Heart right ventricle (tissue), 16 donors: ENCODE results near the gene MEIOB. TPM values are rescaled to one million over a fixed set of nuclear protein-coding genes. Genes with fewer than 3 reads are reported as not detected.
A peak's percentile ranks its signal among the peaks of the same experiment; 100 is the strongest.

ENCODE experiments used
- ATAC-seq, 8 donors: fragments of 200-7000 bp; cut with Tn5 transposase; one replicate each; pipeline ENCODE4 v1.9.1; 2020; ENCODE audit warnings: mild to moderate bottlenecking in 8 of 8, moderate library complexity in 8 of 8, moderate number of reproducible peaks in 1 of 8
- DNase-seq, 2 donors: peaks; one replicate each; pipeline ENCODE4 v3.0.0-alpha.2; 2020
- H3K27ac ChIP-seq, 10 donors: fragments of 200-600 bp; sonication (generic) in 2 of 10; one replicate each; pipeline versions ENCODE4 v1.5.0 to v1.8.0; 2020 to 2022; ENCODE audit warnings: mild to moderate bottlenecking in 3 of 10
- H3K27me3 ChIP-seq, 7 donors: fragments of 200-600 bp; one replicate each; pipeline ENCODE4 v1.8.0; 2021 to 2022; ENCODE audit warnings: mild to moderate bottlenecking in 2 of 7
- H3K36me3 ChIP-seq, 9 donors: fragments of 200-600 bp; sonication (generic) in 1 of 9; one replicate each; pipeline versions ENCODE4 v1.5.0 to v1.8.0; 2020 to 2022; ENCODE audit warnings: mild to moderate bottlenecking in 2 of 9
- H3K4me1 ChIP-seq, 9 donors: fragments of 200-600 bp; sonication (generic) in 1 of 9; one replicate each; pipeline versions ENCODE4 v1.5.0 to v1.8.0; 2020 to 2022; ENCODE audit warnings: mild to moderate bottlenecking in 4 of 9
- H3K4me3 ChIP-seq, 10 donors: fragments of 200-600 bp; sonication (generic) in 2 of 10; one replicate each; pipeline versions ENCODE4 v1.5.0 to v1.8.0; 2020 to 2022; ENCODE audit warnings: mild to moderate bottlenecking in 7 of 10, moderate library complexity in 2 of 10
- H3K9me3 ChIP-seq, 11 donors: fragments of 200-600 bp in 10 of 11; sonication (generic) in 2 of 11; one replicate each; pipeline versions ENCODE4 v1.5.0 to v1.8.0; 2013 to 2022; ENCODE audit warnings: mild to moderate bottlenecking in 2 of 11, control low read depth in 1 of 11, moderate library complexity in 1 of 11
- CTCF ChIP-seq, 9 donors: fragments of 200-600 bp; sonication (generic) in 2 of 9; IDR thresholded peaks; one replicate each; pipeline versions ENCODE4 v1.5.0 to v1.8.0; 2021 to 2022; ENCODE audit warnings: antibody characterized with exemption in 9 of 9, mild to moderate bottlenecking in 5 of 9, moderate library complexity in 1 of 9
- WGBS, 2 donors: extraction: QIAGEN DNeasy Blood & Tissue Kit; methylation state at CpG; one replicate each; pipeline ENCODE4 v1.1.7; 2013; ENCODE audit warnings: inconsistent platforms in 1 of 2; 5-methylcytosine and 5-hydroxymethylcytosine counted together
- intact Hi-C, 10 donors: fragments of 100-400 bp; cut with DNase I; formaldehyde crosslinking; loops; one replicate each; pipeline versions ENCODE4 v1.11.1 to v1.14.2; 2022
- polyA plus RNA-seq, 2 donors: library from polyadenylated mRNA; stranded (reverse); fragments of 200-250 nt; gene quantifications; one replicate each; pipeline ENCODE4 v1.2.3, GENCODE V29; 2013
- total RNA-seq, 10 donors: library from RNA; stranded (reverse); fragmentation: NEBNext Ultra II Directional in 3 of 10; extraction: Animal tissue kit (Norgen Biotek cat#: 25700) in 3 of 10; gene quantifications; one replicate each; pipeline versions ENCODE4 v1.2.1 to v1.2.4, GENCODE V29; 2021 to 2023
- donor health status: Arrhythmogenic right ventricular cardiomyopathy.
- donor health status: ischemic (EF 13 %, LVEDD 7.1; RV severe dilation, severe dysfunction).
- donor health status: healthy with polysubstance abuse.
- donor health status: DM: no; HTN: yes; CAD: no.
- donor health status: DM: no; HTN: no; CAD: no.
- donor health status: ischemic (EF 25% LVEDD 6.9; RV normal size, moderate dysfunction).
- donor health status: ischemic (EF 25% LVEDD 5.7; RV mildly dilated, moderate dysfunction).
- donor health status: healthy.
- donor health status: DM: yes; HTN: yes; CAD: no.
- donor health status: Ischemic cardiomyopathy.
- donor health status: ischemic (EF 35%, LVEDD 5.7; RV mildly dilated, moderate dysfunction).
- donor health status: nonischemic (EF 11% LVEDD 7.7; RV severe dilation, severe dysfunction).
- donor health status: DM: yes; HTN: yes; CAD: no.
- donor health status: PGD.
- donor health status: ischemic (EF 29% LVEDD 5.4; RV normal size, mild dysfunction).
- donor health status: nonischemic (EF 23%, LVEDD 6.1; RV moderate dilation, normal function).

MEIOB gene
- total and polyA plus RNA-seq, 12 donors: not detected

DNA sequence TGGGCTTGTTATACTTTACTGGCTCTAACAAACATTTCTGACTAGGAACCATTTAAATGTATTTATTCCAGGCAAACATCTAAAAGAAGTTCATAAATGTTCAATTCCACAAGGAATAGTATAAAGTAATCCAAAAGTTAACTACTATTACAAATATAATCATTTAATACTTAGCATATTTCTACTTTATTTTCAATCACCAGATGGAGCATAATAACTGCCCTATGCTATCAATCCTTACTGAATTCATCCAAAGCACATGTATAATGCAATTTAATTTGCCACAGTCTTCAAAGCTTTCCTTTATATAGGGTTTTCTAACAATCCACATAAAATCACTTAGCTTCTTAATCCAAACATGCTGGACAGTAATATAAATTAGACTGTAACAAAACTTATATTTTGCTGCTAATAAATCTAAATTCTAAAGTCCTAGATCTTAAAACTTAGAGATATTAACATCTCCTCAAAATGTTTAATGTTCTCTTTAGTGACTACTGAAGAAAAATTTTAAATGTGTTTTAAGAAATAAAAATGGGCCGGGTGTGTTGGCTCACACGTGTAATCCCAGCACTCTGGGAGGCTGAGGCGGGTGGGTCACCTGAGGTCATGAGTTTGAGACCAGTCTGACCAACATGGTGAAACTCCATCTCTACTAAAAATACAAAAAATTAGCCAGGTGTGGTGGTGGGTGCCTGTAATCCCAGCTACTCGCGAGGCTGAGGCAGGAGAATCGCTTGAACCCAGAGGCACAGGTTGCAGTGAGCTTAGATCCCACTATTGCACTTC lies 5.9 kb downstream of the MEIOB start:
- WGBS, 2 donors: 68 to 69% methylated on average over 6 of the region's 6 CpGs
- no peak overlapping the region for H3K4me3 ChIP-seq
- peaks cover 0 to 3% (median 0%) of the 10 kb centered on the region in 9 donors for H3K4me1 ChIP-seq
- H3K9me3 ChIP-seq: no peaks in the 10 kb centered on the region
- no peaks in the 10 kb centered on the region for H3K36me3 ChIP-seq
- intact Hi-C loops: loop anchor here in 1 of 10 donors (2.0 kb wide), 1 partner anchor 63 kb away; no protein-coding TSS in a partner anchor
- H3K27me3 ChIP-seq: peaks cover 0 to 85% (median 21%) of the 10 kb centered on the region in 7 donors
- no peak overlapping the region for H3K27ac ChIP-seq
- no peak for ATAC-seq
- no peak for TF ChIP-seq CTCF (IDR thresholded peaks at IDR 0.05)
- no peak for DNase-seq

- 12 to 15% methylated on average over 4 of the region's 4 CpGs for WGBS, 2 donors
- Histone ChIP-seq H3K4me3 (no peak overlapping the region), H3K9me3 (no peaks in the 10 kb centered on the region), H3K36me3 (no peaks in the 10 kb centered on the region), H3K27me3 (peaks cover 0 to 94% (median 35%) of the 10 kb centered on the region in 7 donors), H3K27ac (no peak overlapping the region), H3K4me1 (peaks cover 0 to 3% (median 0%) of the 10 kb centered on the region in 9 donors)
- ATAC-seq (no peak), DNase-seq (no peak)
- intact Hi-C loops: loop anchor here (1.0 to 5.0 kb wide), 3 partner anchors 63 to 65 kb away; no protein-coding TSS in a partner anchor
- peak; percentile 53 to 74 (median 67) for TF ChIP-seq CTCF (IDR thresholded peaks at IDR 0.05)
Measured at GRCh38 chr16:1863681-1864460, 8.1 kb downstream of the MEIOB start.

DNA sequence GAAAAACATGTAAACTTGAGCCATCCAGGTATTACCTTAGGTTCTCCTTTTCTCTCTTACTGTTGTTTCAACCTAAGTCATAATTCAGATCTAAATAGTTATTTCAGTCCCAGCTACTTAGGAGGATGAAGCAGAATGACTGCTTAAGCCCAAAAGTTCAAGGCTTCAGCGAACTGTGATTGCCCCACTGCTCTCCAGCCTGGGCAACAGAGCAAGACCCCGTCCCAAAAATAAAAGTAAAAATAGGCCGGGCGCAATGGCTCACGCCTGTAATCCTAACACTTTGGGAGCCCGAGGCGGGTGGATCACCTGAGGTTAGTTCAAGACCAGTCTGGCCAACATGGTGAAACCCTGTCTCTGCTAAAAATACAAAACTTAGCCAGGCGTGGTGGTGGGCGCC lies 9.6 kb downstream of the MEIOB start:
- H3K36me3 ChIP-seq: no peaks in the 10 kb centered on the region
- no peak overlapping the region for H3K27ac ChIP-seq
- TF ChIP-seq CTCF (IDR thresholded peaks at IDR 0.05): no peak
- H3K4me1 ChIP-seq: peaks cover 0 to 3% (median 0%) of the 10 kb centered on the region in 9 donors
- no peak for ATAC-seq
- 83 to 84% methylated on average over 9 of the region's 9 CpGs for WGBS, 2 donors
- no peak for DNase-seq
- H3K27me3 ChIP-seq: peaks cover 0 to 94% (median 44%) of the 10 kb centered on the region in 7 donors
- H3K9me3 ChIP-seq: no peaks in the 10 kb centered on the region
- intact Hi-C loops: loop anchor here in 7 of 10 donors (2.0 to 5.0 kb wide), 2 partner anchors 65 to 66 kb away; no protein-coding TSS in a partner anchor
- H3K4me3 ChIP-seq: no peak overlapping the region

GRCh38 chr16:1861730-1862129 lies 10.2 kb downstream of the MEIOB start:
- no peaks in the 10 kb centered on the region for H3K36me3 ChIP-seq
- intact Hi-C loops: loop anchor here in 7 of 10 donors (2.0 to 5.0 kb wide), 2 partner anchors 66 to 67 kb away; no protein-coding TSS in a partner anchor
- H3K9me3 ChIP-seq: no peaks in the 10 kb centered on the region
- WGBS, 2 donors: 74 to 76% methylated on average over 5 of the region's 5 CpGs
- no peak overlapping the region for H3K27ac ChIP-seq
- H3K4me1 ChIP-seq: peaks cover 0 to 3% (median 0%) of the 10 kb centered on the region in 9 donors
- no peak for ATAC-seq
- peaks cover 0 to 94% (median 50%) of the 10 kb centered on the region in 7 donors for H3K27me3 ChIP-seq
- no peak for DNase-seq
- no peak for TF ChIP-seq CTCF (IDR thresholded peaks at IDR 0.05)
- no peak overlapping the region for H3K4me3 ChIP-seq
